GM12872 (cell line): ENCODE data around the gene THRA.

Source experiments
- CTCF ChIP-seq: IDR thresholded peaks from 3 replicates; pipeline ENCODE4 v1.5.1; 2011; ENCODE audit warnings: low read depth, mild to moderate bottlenecking, low read length, moderate library complexity; ENCODE audit not compliant: insufficient read depth

The THRA gene

GRCh38 chr17:40091691-40092397 lies 29.1 kb downstream of the THRA start:
- no peak for TF ChIP-seq CTCF

- no peak for TF ChIP-seq CTCF
These were observed 29.8 kb downstream of the THRA start for GRCh38 chr17:40092581-40092980.

- TF ChIP-seq CTCF, result no peak
These were observed 30.3 kb downstream of the THRA start for GRCh38 chr17:40093005-40093579.

GRCh38 chr17:40093580-40094201 lies 30.9 kb downstream of the THRA start:
- no peak for TF ChIP-seq CTCF

- TF ChIP-seq CTCF, result no peak
These were observed 32.1 kb downstream of the THRA start for GRCh38 chr17:40094874-40095273.

GRCh38 chr17:40095351-40095943 lies 32.7 kb downstream of the THRA start:
- no peak for TF ChIP-seq CTCF
